GDM1 (cell line): Measurements from ENCODE around the gene MINDY4.

Experiments used
- DNase-seq: peaks from one replicate; lab custom pipeline; 2025; lab: John Stamatoyannopoulos, UW

Gene MINDY4

DNA sequence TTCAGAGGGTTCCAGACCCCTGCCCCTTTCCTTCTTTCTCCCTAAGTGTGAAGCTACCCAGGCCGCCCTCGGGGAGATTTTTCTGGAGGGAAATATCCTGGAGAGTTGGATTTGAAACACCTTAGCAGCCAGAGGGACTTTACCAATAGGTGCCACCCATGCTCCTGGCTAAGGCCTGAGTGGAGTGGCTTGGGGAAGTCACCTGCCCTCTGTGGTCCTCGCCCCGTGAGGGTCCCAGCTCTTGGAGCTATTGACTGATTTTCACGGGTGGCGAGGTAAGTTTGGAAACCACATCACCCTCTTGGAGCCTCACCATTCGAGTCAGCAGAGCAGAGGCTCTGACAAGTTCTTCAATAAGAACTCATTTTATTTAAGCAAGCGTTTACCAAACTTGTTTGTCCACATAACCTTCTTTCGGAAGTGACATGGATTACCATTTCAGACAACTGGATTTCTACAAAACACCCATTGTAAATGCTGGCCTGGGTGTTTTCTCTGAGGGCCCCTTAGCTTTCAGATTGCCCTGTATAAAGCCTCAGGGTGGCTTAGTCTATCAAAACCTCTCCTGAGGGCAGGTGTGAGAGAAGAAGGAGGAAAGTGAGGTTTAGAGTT is 160.8 kb downstream of the MINDY4 start:
- DNase-seq = no peak

DNA sequence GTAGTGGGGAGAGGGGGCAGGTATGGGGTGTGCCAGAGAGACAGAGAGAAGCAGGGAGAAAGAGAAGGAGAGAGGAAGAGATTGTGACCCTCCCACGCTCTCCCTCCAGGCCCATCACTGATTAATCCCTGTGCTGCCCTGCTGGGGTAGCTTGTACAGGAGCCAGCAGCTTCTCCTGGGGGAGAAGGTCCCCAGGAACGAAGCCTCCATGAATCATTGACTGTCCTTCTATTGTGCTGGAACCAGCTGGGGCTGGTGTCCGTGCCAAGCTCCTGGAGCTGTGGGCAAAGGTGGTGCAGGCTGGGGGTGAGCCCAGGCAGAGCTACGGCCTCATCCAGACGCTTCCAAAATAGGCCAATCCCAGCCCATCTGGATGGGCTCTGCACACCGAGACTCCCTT is 161.3 kb downstream of the MINDY4 start:
- no peak for DNase-seq

DNA sequence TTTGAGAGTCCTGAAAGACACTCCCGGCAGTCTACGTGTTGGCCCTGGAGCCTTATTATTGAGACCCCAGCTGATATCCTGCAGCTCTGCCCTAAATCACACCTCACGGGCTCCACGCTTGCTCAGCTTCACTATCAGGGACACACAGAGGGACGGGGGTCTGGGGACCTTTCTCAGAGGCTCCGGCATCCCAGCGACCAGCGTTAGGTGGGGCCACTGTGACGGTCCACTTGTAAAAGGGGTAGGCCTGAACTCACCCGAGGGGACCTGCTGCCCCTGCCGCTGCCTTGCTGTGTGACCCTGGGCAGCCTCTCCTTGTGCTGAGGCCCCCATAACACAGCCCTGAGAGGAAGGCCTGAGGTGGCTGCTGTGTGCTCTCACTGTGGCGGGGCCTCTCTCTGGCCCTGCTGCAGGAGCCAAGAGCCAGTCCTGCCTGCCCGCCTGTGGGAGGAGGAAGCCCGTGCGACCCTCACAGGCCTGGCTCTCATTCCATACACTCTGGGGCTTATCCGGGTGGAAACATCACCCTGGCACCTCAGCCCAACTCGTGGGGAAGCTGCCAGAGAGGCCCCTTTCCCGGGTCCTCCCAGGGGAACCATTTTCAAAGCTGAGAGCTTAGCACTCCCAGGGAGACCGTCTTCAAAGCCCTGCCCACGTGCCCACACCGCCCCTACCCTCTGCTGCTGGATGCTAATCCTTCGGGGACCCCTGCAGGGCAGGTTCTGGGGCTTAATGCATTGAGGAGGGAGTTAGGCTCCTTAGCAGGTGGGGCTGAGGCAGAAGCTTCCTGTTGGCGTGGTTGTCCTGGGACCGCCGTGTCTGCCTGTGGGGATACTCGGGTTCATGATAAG is 162.1 kb downstream of the MINDY4 start:
- no peak for DNase-seq

DNA sequence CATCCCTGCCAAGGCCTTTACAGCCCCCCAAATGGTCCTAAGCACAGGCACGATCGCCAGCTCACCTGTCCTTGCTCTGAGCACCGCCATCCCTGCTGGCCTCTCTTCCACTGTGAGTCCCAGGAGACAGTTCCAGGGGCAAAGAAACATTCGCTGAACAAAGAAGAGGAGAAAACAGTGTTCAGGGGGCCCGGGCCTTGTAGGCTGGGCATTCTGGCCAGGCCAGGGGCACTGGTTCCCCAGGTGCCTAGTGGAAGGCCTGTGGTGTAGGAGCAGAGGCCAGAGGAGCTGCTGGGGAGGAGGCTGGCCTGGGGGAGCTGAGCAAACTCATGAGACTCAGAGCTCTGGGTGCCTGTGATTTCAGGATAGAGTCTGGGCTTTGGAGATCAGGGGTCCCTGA is 163.0 kb downstream of the MINDY4 start:
- DNase-seq = no peak

DNA sequence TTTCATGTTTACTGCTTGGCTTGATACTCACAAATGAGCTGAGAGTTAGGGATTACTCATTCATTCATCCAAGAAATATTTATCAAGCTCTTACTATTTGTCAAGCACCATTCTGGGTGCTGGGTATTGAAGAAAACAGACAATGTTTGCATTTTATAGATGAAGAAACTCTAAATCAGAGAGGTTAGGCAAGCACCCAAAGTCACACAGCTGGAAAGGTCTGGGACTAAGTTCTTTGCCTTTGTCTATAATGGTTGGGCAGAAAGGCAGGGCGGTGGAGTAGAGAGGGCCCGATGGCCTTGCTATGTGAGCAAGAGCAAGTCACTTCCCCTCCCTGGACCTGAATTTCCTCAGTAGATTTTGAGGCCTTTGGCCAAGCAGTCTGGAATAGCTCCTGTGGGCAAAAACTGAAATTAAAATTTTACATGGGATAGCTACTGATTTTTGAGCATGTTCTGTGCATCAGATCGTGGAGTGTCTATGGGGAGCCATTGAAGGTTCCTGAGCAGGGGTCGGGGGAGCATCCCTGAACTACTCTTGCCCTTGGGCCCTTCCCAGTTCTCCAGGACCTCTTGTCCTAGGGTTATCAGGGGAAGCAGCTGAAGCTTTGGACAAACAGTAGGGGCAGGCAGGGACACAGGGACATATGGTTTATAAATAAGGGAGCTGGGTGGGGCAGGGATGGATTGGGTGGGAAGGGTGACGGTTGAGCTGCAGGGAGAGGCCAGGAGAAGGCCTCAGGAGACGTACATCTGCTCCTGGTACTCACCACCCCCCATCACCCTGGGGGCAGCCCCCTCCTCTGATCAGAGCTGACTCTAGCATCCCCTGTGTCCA is 163.7 kb downstream of the MINDY4 start:
- DNase-seq = no peak

DNA sequence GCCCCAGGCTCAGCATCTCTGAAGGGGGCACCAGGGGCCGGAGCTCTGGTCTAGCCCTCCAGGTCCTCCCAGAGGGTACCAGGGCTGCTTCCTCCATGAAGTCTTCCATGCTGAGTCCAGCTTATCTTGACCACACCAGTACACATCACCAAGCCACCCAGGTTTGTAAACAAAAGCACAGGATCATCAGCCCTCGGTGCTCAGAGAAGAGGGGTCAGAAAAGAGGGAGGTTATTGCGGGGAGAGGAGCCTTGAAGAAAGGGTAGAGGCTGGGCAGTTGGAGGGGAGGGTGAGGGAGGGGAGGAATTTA is 164.3 kb downstream of the MINDY4 start:
- DNase-seq = no peak

DNA sequence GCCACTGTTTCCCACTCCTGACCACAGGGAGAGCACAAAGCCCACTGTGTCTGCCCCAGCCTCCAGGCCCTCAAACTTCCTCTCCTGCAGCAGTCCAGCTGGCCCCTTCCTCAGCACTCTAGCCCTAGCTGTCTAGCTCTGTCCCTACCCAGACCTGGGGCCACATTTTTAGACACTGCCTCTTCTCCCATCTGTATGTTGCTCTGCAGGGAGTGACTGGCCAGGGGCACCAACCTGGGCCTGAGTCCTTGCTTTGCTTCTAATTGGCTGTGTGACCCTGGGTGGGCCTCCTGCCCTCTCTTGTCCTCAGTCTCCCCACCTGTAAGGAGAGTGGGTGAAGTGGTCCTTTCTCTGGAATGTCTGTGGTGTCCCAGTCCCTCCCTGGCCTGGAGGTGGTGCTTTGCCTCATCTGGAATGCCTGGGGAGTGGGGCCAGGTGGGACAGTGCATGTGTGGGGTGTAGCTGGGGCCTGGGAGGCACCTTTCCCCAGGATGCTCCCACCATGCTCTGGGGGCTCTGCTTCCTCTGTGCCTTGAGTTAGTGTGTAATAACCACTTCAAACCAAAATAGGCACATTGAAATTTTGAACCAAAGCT is 165.5 kb downstream of the MINDY4 start:
- DNase-seq = no peak

DNA sequence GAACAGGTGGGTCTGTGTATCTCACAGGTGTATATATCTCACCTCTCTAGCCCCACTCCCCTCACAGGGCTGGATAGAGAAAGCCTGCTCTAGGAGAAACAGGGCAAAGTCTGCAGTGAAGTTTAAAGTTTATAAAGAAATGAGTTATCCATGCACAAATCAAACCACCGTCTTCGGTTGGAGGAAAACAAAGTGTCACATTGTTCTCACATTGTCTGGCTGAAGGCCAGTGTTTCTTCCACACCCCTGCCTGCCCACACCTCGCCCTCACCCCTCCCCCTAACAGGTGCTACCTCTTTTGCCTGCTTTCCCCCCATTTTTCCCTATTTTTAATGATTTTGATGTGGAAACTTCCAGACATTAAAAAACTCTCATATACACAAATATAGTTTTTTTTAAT is 166.2 kb downstream of the MINDY4 start:
- no peak for DNase-seq

DNA sequence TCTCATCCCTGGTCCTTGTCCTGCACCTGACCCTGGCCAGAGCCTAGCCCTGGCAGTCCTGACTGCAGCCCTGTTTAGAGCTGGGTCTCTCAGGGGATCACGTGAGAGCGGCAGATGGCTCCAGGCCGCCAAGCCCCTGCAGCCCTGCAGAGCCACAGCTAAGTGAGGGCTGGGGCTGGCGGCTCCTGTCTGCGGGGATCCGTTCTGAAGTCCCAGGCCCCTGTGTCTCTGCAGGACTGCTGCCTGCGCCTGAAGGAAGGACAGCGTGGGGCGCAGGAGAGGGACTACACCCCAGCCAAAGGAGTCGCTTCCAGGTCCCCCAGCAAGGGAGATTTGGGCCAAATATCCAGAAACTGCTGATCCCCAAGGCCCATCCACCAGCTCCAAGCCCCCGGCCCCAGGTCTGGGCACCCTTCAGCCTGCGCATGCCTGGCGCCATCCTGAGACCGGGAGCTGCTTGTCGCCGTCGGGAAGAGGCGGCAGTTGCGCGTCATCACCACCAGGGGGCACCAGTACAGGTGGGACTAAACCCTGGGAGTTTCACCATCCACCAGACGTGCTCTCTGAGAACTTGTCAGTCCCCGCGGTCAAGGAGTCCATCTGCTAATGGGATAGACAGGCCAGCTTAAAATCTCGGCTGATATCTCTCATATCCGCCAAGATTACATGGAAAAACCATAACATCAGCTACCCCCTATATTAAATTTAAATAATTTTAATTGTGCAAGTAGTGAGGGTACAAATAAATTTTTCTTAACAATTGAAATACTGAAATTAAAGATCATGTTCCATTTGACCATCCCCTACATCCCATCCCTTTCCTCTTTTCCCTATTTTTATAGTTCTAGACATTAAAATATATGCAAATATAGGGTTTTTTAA is 167.5 kb downstream of the MINDY4 start:
- peak; percentile 20 for DNase-seq

DNA sequence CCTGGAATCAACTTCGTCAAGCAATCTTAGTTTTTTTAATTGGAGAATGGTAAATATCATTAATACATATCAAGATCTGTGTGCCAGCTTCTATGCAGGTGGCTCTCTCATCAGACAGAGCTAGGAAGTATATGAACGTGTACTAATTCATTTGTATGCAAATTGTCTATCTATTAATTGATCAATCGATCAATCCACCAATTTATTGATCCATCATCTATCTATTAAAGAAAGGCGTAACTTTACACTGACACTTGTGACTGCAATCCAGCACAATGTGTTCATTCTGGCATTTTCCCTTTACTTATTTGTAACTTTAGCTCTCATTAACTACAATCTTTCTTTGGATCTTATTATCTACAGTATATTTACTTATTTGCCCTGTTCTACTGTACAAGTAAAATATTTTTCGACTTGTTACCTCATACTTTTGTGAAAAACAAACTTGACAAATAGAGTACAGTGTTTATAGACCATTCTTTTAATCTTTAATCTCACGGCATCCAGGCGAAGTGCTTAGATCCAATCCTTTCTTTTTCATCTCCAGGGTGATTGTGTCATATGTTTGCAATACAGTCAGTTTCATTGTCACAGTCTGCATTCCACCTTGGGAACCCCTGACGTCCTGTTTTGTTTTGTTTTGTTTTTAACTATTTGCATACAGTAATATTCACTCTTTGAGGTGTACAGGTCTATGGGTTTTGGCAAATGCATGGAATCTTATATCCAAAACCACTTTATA is 170.5 kb downstream of the MINDY4 start:
- DNase-seq = no peak
